ENCODE results near the gene TRPC4AP.

TRPC4AP gene

GRCh38 chr20:35017099-35017835 is 75.3 kb downstream of the TRPC4AP start:
- DNase-seq (ENCODE audit: low read depth in 4 of 4, low spot score in 1 of 4): no peak

- DNase-seq (ENCODE audit: low read depth in 4 of 4, low spot score in 1 of 4): no peak
These were observed 76.8 kb downstream of the TRPC4AP start for GRCh38 chr20:35015863-35016193.

- DNase-seq (ENCODE audit: low read depth in 4 of 4, low spot score in 1 of 4): no peak
These were observed 78.1 kb downstream of the TRPC4AP start for GRCh38 chr20:35014537-35014936.

- no peak for DNase-seq (ENCODE audit: low read depth in 4 of 4, low spot score in 1 of 4)
These were observed 78.9 kb downstream of the TRPC4AP start for GRCh38 chr20:35013421-35014411.

GRCh38 chr20:35012227-35013069 is 80.2 kb downstream of the TRPC4AP start:
- no peak for DNase-seq (ENCODE audit: low read depth in 4 of 4, low spot score in 1 of 4)

DNA sequence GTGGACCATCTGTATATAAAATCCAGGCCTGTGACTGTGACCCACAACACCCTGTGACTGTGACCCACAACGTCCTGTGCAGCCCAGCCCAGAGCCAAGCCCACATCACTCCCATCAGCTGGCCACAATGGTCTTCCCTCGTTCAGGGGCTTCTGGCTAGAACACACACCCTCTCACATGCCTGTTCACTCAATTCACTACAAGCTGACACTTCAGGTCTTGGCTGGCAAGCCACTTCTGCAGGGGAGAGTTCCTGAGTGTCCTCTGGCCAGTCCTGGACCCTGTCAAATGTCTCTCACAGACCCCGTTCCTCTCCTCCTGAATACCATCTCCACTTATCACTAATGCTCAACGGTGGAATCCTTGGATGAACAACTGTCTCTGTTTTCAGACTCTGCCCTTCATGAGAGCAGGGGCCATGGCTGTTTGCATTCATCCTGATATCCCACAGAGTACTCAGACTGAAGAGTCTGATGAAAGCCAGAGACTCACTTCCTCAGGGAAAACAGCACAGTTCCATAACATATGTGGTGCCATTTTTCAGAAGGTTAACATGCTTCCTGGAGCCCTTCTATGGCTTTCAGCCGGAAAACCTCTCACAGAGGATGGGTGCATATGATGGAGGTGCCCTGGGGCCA is 80.9 kb downstream of the TRPC4AP start:
- no peak for DNase-seq (ENCODE audit: low read depth in 4 of 4, low spot score in 1 of 4)

GRCh38 chr20:35010405-35011192 is 82.0 kb downstream of the TRPC4AP start:
- no peak for DNase-seq (ENCODE audit: low read depth in 4 of 4, low spot score in 1 of 4)

DNA sequence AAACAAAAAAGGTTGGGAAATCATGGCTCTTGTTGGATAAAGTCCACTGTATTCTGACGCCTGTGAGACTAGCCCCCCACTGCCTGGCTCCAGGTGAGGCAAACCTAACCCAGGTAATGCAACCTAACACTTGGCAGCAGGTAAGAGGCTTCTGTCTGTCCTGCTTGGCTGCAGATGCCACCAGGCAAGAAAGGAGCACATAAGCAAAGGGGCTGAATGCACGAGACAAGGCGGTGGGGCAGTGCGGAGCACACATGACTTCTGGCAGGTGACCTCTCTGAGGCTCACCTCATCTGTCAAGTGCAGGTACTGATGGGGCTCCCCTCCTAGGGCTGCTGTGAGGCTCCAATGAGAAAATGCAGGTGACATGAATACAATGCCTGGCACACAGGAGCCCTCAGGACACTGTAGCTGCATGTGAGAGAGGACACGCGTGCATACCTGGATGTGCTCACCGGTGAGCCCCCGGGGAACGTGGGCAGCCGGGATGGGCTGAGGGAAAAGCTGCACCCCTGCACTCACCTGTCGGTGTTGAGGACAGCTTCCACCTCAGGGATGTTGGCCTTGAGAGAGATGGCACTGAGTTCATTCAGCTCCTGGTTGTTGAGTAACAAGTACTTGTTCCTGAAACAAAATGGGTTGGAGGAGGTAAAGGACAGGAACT is 82.8 kb downstream of the TRPC4AP start:
- DNase-seq (ENCODE audit: low read depth in 4 of 4, low spot score in 1 of 4): no peak

GRCh38 chr20:35008411-35009342 is 83.9 kb downstream of the TRPC4AP start:
- DNase-seq (ENCODE audit: low read depth in 4 of 4, low spot score in 1 of 4): no peak

- DNase-seq (ENCODE audit: low read depth in 4 of 4, low spot score in 1 of 4): no peak
These were observed 84.7 kb downstream of the TRPC4AP start for GRCh38 chr20:35007891-35008290.

DNA sequence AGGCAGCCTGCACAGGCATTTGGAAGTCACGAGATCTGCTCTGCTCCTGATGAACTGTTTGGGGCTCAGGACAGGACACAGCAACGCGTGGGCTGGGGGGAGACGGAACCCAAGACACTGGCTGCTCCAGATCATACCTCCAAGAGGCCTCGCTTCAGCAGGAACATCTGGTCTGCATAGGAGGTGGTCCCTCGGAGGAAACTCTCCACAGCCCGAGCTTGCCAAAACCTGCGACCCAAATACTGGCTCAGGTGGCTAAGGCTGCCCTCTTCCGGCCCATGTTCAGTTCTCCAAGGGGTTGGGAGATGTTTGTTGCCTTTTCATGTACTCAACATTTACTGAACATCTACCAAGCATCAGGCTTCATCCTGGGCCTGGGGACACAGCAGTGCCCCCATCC is 85.2 kb downstream of the TRPC4AP start:
- no peak for DNase-seq (ENCODE audit: low read depth in 4 of 4, low spot score in 1 of 4)

DNA sequence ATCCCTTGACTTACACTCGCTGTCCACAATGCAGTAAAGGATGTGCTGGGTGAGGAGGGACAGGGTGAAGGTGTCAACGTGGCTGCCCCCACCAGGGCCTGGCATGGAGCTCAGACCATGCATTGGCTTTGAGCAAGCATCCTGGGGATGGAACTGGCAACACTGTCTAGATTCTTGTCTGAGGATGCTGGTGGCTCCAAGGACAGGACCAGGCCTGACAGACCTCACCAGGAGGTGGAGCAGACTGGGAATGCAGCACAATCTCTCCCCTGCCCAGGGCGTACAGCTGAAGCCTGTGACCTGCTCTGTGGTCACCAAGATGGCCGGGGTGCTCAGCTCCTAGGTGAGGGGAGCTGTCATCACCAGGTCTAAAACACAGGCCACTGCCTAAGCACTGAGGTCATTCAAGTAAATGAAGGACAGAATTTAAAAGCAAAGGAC is 86.1 kb downstream of the TRPC4AP start:
- no peak for DNase-seq (ENCODE audit: low read depth in 4 of 4, low spot score in 1 of 4)

DNA sequence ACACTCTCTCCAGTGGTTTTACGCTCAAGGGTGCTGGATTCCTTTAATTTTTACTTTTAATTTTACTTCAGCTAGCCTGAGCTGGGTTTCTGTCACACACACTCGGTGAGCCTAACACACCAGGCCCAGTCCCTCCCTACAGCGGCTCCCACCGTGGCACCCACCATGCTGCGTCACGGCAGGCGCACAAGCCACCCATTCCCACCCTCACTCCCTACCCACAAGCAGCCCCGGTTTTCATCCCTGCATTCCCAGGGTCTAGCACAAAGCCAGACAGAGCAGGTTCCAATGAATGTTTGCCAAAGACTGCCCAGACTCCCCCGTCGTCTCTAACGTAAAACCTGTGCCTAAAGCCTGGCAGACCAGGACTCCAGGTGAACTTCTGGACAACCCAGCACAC is 86.6 kb downstream of the TRPC4AP start:
- DNase-seq (ENCODE audit: low read depth in 4 of 4, low spot score in 1 of 4): no peak

GRCh38 chr20:35005463-35005961 is 87.1 kb downstream of the TRPC4AP start:
- DNase-seq (ENCODE audit: low read depth in 4 of 4, low spot score in 1 of 4): no peak

DNA sequence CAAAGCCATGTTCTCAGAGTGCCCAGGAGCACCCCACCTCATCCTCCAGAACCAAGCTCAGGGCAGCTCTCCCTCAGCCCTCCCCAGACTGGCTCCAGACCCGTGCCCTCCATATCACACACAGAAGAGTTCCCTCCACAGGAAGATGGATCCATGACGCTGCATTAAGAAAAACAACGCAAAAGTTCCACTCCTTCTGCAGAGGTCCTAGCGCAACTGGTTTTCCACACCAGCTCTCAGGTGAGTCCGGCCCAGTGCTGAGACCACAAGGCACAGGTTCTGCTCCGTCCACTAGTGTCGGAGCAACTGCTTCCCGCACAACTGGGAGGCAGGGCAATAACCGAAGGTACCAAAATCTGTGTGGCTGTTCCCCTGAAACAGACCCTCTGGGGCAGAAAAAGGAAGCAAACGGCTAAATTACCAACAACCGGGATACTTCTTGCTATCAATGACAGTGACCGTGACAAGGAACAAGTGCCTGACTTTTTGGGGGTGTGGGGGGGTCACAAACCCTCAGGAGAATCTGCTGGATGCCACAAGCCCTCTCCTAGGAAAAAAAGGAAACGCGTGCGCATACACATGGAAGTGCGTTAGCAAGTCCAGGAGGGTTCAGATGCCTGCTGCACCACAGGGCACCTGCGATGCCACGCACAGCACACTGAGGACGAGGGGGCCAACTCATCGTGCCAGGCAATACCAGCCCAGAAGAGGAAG is 87.7 kb downstream of the TRPC4AP start:
- DNase-seq (ENCODE audit: low read depth in 4 of 4, low spot score in 1 of 4): no peak

DNA sequence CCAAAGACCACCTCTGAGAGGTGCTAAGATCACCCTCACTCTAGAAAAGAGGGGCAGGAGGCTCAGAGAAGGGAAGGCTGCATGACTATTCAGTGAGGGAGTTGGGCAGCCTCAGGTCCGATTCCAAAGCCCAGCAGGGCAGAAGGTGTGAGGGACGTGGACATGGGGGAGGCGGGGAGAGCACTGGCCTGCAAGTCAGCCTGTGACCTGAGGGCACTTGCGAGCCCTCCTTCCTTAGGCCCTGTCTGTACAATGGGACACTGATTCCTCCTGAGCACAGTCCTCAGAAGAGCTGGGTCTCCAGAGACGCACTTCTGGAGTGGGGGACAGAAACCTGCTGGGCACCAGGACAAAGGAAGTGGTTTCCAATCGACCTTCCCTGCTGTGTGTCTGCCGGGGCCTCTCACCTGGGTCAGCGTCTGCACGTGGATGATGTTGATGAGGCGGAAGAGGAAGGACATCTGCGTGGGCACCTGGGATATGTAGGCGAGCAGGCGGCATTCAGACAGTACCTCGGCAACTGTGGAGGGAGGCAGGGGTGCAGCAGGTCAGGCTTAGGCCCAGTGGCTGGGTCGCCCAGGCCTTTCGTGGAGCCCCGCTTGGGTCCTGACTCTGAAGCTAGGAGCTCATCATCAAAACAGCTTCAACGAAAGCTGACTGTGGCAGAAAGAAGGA is 88.4 kb downstream of the TRPC4AP start:
- no peak for DNase-seq (ENCODE audit: low read depth in 4 of 4, low spot score in 1 of 4)
